H1 (cell line): ENCODE data around the gene NCCRP1.

Experiments used
- CHD1 ChIP-seq: IDR thresholded peaks from 2 replicates; pipeline ENCODE4 v1.6.1; 2012; ENCODE audit warnings: low read depth, low read length, improper control_type of control experiment
- CTCF ChIP-seq, 3 experiments: IDR thresholded peaks; 1 replicate in 2 of 3; 2 replicates in 1 of 3; pipeline versions ENCODE4 v1.5.1 to v1.6.1; 2011; ENCODE audit warnings: low read length in 3 of 3, mild to moderate bottlenecking in 3 of 3, inconsistent platforms in 2 of 3, low read depth in 1 of 3, moderate library complexity in 1 of 3; ENCODE audit not compliant: insufficient read depth in 1 of 3; ENCODE audit errors: control extremely low read depth in 1 of 3
- HDAC6 ChIP-seq: IDR thresholded peaks from one replicate; pipeline ENCODE4 v1.7.1; 2012; ENCODE audit warnings: low read depth, mild to moderate bottlenecking, inconsistent platforms, low read length, moderate library complexity
- MAX ChIP-seq: IDR thresholded peaks from 2 replicates; pipeline ENCODE4 v1.6.1; 2012; ENCODE audit warnings: inconsistent platforms
- POLR2A ChIP-seq, 2 experiments: IDR thresholded peaks; 1 replicate in 1 of 2; 2 replicates in 1 of 2; pipeline ENCODE4 v1.6.1; 2011; ENCODE audit warnings: low read depth in 2 of 2, low read length in 2 of 2, mild to moderate bottlenecking in 2 of 2; ENCODE audit errors: control extremely low read depth in 1 of 2
- RBBP5 ChIP-seq: IDR thresholded peaks from 2 replicates; pipeline ENCODE4 v1.7.1; 2012; ENCODE audit warnings: low read depth, mild to moderate bottlenecking, inconsistent platforms, low read length, moderate library complexity, borderline replicate concordance
- TAF1 ChIP-seq: IDR thresholded peaks from 2 replicates; pipeline ENCODE4 v1.6.1; 2011; ENCODE audit warnings: mild to moderate bottlenecking, low read depth, low read length
- TEAD4 ChIP-seq: IDR thresholded peaks from 2 replicates; pipeline ENCODE4 v1.6.1; 2012; ENCODE audit warnings: low read depth, low read length, inconsistent platforms, mixed read lengths
- ZNF274 ChIP-seq: IDR thresholded peaks from 2 replicates; pipeline ENCODE4 v1.7.0; 2012; ENCODE audit warnings: low read length, borderline replicate concordance; ENCODE audit errors: extremely low read depth

- TF ChIP-seq CTCF (IDR thresholded peaks at IDR 0.05; ENCODE audit: control extremely low read depth in 1 of 3, insufficient read depth in 1 of 3, low read depth in 1 of 3, low read length in 3 of 3) (no peak), TAF1 (no peak), RBBP5 (no peak), TEAD4 (no peak), POLR2A (IDR thresholded peaks at IDR 0.05; ENCODE audit: control extremely low read depth in 1 of 2, low read depth in 2 of 2, low read length in 2 of 2) (no peak), HDAC6 (no peak), CHD1 (no peak), MAX (no peak), ZNF274 (no peak)
These were observed 18.3 kb upstream of the NCCRP1 start for GRCh38 chr19:39178296-39179006.
